Activated T-helper 1 cell treated with Interleukin-2 at 50 U/mL for 16 hours (primary cell): ENCODE measurements around the gene PCSK1.

Source experiments
- DNase-seq: peaks from one replicate; pipeline ENCODE4 v3.0.0-alpha.2; 2020; ENCODE audit warnings: low read depth

PCSK1 gene

DNA sequence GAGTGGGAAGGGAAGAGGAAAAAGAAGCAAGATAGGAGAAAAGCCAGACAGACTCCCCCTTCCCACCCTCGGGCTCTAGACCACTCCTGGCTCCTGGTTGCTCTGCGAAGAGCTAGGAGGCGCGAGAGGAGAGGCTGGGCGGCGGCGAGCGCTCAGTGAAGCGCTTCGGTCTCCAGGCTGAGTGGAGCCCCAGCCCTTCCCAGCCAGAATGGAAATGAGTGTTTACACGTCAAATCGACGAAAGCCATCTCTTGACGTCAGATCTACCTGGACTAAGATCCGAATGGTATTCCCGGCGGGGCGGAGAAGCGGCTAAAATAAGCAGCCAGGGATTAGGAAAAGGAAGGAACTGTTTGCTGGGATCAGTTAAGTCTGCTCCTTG lies at the start of gene PCSK1:
PCSK1 (minus strand) TSS at position 183 of the 382 bp plus-strand sequence. CDS start 206 bp downstream, outside the sequence.
- DNase-seq, result no peak

GRCh38 chr5:96481867-96482266 lies 48.8 kb upstream of the PCSK1 start:
- no peak for DNase-seq

GRCh38 chr5:96481009-96481786 lies 48.1 kb upstream of the PCSK1 start:
- no peak for DNase-seq

DNA sequence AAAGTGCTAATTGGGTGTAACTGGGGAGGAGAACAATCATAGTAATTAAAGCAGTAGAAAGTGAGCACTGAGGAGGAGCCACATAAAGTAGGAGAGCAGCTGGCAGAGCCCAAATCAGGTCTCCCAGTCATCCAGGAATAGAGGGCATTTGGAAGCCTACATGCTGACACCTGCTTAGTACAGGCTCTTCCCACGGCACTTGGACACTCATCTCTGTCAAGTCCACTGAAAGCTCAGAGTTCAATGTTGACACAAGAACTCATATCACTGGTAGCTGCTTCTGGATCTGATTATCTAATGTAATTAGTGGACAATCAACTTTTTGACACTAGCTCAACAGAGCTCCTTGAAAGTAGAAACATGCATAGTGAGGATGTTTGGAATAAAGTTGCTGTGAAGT lies 45.9 kb upstream of the PCSK1 start:
- no peak for DNase-seq

DNA sequence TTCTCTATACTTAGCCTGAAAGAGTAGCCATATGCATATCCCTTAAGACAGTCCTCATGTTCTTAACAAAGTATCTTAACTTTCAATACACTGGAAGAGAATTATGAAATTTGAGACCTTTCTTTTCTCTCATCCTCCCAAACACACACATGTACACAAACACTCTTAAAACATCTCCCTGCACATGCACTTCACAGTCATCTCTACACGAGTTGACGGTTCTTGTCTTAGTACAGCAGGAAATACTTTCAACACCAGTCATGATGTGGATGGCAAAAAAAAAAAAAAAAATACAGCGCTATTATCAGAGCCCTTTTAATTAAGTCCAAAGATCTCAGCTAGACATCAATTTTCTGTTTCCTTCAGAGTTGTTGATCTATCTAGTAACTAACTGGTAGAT lies 43.6 kb upstream of the PCSK1 start:
- no peak for DNase-seq

DNA sequence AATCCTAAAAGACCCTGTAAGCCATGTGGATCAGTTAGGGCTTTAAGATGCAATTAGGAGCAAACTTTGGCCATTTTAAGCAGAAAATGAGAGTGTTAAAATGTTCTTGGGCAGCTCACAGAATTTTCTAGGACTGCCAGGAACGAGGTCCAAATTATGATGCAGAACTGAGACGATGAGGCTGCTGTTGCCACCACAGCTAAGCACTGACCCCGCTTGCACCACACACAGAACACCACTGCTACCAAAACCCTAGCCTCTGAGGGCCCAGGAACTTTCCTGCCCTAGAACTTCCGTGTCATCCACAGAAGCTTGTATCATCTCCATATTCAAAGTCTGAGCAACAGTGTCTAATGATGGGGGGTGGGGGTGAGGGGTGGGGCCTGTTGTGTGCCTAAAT lies 41.0 kb upstream of the PCSK1 start:
- no peak for DNase-seq

- no peak for DNase-seq
Measured at GRCh38 chr5:96473155-96473554, 40.1 kb upstream of the PCSK1 start.

DNA sequence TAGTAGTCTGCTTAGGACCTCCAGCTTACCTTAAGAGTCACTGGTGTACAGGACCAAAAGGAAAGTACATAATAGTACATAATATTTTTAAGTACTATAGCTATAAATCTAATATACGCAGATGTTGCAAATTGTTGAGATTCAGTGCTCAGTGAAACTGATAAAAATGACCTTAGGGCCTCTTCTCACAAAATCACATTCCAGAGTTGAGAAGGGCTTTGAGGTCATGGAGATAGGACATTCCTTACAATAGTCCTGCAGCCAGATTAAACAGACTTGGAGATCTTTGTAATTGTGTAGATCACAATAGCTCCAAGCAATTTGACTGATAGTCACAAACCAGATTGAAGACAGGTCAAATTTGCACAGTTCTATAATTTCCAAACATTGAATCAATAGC lies 37.7 kb upstream of the PCSK1 start:
- DNase-seq, result no peak

DNA sequence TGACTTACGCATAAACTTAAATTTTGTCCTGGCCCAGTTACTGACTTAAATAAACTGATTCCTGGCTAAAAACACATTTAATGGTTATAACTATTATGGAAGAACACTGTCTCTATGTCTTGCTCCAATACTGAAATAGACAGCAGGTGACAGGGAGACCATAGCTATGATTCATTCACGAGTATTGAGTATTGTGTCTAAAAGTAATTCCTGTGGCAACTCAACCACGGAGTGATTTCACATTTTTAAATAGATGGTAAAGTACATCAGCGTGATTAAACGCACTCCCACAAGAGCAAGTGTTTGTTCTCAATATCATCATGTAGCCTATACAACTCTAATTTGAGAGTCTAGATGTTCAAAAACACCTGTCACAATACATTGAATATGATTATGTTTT lies 35.9 kb upstream of the PCSK1 start:
- no peak for DNase-seq

DNA sequence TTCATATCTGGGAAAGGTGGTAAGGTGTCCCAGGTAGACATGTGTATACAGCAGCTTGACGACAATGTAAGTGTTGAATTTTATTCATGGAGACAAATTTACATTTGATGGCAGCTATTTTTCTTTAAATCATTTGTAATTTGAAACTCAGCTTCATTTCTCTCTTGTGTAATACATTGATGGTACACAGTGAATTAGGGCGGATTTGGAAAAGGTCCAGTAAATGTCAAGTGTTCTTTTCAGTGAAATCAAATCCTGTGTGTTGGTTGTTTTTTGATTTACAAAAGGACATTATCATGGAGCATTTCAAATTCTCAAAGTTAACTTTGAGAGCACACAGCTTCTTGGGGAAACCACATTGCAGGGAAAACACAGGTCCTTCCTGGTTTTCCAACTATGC lies 30.0 kb upstream of the PCSK1 start:
- no peak for DNase-seq

- no peak for DNase-seq
Measured at GRCh38 chr5:96459313-96460121, 26.5 kb upstream of the PCSK1 start.

DNA sequence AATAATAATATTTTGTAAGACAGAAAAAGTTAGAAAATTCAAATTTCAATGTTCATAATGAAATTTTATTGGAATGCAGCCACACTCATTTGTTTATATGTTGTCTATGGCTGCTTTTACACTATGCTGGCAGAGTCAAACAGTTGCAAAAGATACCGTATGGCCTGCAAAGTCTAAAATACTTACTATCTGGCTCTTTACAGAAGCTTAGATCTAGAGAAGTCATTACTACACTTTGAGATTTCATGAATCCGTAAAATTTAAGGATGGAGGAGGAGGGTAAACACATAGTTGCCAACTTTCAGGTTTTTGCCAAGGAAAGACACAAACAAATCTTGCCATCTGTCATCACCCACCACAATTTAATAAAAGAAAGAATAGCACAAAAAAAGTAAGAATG lies 25.1 kb upstream of the PCSK1 start:
- DNase-seq, result no peak

GRCh38 chr5:96455789-96456188 lies 22.7 kb upstream of the PCSK1 start:
- DNase-seq, result no peak

- no peak for DNase-seq
Measured at GRCh38 chr5:96453394-96453793, 20.3 kb upstream of the PCSK1 start.

GRCh38 chr5:96447949-96448348 lies 14.9 kb upstream of the PCSK1 start:
- DNase-seq, result no peak

GRCh38 chr5:96440185-96440538 lies 7.1 kb upstream of the PCSK1 start:
- no peak for DNase-seq

- DNase-seq, result no peak
Measured at GRCh38 chr5:96439477-96440184, 6.6 kb upstream of the PCSK1 start.

DNA sequence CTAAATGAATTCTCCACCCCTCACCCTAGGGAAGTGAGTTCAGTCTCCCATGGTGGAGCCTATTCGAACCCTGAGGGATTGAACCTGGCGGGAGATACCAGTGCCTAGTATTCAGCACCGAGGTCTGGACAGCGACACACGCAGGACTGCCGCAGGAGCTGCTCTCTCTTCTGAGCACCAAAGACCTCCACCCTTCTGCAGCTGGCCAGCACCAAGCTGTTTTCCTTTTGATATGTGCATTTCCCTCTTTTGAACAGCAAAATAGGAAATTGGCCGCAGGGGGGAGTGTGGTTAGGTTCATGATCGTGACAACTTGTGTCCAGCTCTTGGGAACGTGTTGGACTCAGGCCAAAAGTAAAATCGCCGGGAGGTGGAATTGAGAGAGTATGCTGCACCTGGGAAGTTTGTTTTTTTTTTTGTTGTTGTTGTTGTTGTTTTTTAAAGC lies 1.2 kb upstream of the PCSK1 start:
- DNase-seq, result peak; percentile 2

- no peak for DNase-seq
Measured at GRCh38 chr5:96432216-96433065, 607 bp downstream of the PCSK1 start.

DNA sequence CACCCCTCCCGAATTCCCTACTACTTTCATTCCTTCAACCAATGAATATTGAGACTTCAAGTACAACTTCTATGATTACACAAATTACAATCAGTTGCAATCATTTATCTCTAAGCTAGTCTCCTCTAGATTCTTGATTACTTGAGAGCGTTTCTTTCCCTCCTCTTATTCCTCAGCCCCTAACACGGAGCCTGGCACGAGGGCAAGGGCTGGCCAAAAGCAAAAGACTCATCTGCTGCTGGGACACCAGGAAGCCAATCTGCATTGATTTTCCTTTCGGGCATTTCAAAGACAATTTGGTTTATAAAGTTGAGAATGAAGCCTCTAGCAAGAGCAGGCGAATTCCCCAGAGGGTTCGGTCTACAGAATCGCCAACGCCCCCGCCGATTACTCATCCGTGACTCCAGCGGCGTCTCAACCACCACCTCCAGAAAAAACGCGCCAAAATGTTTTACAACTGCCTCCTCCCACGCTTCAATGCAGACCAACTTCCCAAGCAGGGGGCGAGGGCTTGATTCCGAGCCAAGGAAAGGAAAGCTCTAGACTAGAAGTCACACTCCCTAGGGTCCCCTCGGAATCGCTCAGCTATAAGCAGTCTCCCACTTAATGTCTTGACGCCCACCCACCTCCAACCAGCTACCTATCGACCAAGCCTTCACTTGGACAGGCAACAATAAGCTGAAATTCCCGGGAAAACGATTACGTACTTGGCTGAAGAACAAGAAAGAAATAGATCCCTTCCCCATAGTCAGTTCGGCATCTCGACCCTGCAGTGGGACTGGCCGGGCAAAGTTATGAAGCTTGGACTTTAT lies 1.5 kb downstream of the PCSK1 start:
- no peak for DNase-seq

DNA sequence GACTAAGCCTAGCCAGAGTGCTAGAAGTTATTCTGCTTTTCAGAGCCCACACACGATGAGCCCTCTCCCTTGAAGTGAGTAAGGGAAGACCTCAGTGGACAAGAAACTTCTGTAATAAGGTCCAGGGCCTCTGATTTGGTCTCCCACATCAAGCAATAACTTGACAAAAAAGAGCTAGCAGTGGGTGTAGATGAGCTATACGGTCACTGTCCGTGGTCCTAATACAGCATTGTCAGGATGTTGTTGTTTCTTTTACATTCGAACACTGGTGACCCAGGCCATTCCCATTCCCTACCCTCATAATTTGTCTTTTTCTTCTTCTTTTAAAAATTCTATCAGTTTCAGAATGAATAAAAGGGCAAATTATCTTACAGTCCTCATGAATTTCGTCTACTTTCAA lies 5.2 kb downstream of the PCSK1 start:
- DNase-seq, result no peak
